GM21526 (cell line): ENCODE measurements around the gene SIRPA.

ENCODE experiments used
- ATAC-seq: cut with Tn5 transposase; IDR thresholded peaks from one replicate; pipeline ENCODE4 v1.9.1; 2021; ENCODE audit warnings: moderate library complexity; ENCODE audit not compliant: unreplicated experiment, low FRiP score

The SIRPA gene

GRCh38 chr20:1885940-1886693, 9.1 kb upstream of the SIRPA start:
- ATAC-seq = no peak

DNA sequence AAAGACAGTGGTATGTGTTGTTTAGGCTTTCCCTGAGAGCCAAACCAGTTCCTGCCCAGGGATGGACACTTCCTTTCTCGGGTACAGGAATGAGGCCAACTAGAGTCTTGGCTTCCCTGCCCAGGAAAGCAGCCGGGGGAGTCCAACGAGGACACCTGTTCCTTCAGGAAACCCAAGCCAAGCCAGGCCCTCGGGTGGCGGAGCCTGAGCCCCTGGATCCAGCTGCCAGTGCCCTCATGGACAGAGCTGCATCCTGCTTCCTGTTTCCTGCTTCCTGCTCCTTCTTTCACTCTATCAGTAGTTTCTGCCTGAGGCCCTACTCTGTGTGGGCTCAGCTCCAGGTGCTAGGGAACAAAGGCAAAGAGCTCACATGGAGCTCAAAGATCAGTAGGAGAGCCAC, 7.9 kb upstream of the SIRPA start:
- ATAC-seq = no peak

- ATAC-seq = no peak
These were observed 7.5 kb upstream of the SIRPA start for GRCh38 chr20:1887756-1888155.

- no peak for ATAC-seq
These were observed 6.3 kb upstream of the SIRPA start for GRCh38 chr20:1888796-1889463.

DNA sequence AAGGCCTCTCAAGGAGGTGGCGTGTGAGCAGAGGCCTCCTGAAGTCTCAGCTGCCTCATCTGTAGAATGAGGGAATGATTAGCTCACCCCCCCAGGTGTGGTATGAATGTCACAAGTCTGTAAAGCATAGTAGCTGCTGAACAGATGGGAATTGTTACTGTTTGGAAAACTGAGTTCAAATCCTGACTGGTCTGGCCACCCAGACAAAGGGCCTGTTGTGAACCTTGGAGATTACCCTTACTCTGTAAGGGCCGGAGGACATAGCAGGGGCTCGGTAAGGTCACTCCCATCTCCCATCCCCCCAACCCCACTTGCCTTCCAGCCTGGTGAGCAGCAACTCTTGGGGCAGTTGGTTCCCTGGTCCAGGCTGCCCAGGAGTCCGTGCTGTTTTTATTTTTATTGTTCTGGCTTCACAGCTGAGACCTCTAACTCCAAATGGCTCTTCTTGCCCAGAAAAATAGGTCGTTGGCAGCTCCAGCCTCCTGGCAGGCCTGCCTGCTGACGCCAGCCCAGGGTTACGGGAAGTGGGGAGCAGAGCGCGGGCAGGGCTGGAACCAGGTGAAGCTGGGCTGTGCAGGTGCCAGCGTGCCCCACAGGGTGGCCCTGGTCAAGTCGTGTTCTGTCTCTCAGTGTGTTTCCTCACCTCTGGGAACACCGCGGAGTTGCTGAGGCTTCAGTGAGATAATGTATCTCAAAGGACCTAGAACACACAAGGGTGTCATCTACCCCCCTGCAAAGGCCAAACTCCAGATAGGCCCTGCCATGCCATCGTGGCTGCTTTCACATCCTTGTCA, 4.5 kb upstream of the SIRPA start:
- no peak for ATAC-seq

- no peak for ATAC-seq
These were observed 3.7 kb upstream of the SIRPA start for GRCh38 chr20:1891263-1892118.

GRCh38 chr20:1892119-1892385, 3.2 kb upstream of the SIRPA start:
- no peak for ATAC-seq

GRCh38 chr20:1893721-1894470, 1.3 kb upstream of the SIRPA start:
- no peak for ATAC-seq

- ATAC-seq = no peak
These were observed 696 bp upstream of the SIRPA start for GRCh38 chr20:1894471-1894950.

DNA sequence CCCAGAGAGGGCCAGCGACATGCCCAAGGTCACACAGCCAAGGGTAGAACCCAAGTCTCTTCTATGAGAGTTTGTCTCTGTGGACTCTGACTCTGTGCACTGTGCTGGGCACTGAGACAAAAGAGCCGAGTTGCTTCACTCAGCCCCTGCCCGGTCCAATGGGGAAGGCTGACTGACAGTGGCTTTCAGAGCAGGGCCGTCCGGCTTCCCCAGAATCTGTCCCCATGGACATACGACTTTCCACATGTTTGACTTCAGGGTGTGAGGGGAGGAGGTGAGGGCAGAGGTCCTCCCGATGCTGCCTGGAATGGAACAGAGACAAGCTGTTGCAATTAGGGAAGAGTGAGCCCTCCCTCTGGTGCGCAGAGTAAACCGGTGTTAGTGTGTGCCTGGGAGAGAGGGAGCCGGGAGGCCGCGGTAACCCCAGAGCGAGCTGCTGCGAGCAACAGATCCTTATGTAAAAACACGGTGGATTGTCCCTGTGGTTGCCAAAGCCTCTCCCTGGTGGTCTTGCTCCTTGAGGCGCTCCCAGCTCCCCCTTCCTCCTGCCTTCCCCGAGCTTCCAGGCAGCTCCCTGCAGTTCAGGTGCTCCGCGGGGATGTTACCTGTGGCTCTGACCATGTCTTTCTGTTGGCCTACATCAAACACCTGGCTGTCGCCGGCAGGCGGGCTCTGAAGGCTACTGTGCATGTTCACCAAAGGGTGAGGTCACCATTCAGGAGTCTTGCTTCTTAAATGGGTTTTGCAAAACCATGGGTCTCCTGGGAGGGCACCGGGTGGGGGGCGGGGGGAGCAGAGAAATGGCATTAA, 672 bp downstream of the SIRPA start:
- no peak for ATAC-seq

- no peak for ATAC-seq
These were observed 1.5 kb downstream of the SIRPA start for GRCh38 chr20:1896484-1897258.

DNA sequence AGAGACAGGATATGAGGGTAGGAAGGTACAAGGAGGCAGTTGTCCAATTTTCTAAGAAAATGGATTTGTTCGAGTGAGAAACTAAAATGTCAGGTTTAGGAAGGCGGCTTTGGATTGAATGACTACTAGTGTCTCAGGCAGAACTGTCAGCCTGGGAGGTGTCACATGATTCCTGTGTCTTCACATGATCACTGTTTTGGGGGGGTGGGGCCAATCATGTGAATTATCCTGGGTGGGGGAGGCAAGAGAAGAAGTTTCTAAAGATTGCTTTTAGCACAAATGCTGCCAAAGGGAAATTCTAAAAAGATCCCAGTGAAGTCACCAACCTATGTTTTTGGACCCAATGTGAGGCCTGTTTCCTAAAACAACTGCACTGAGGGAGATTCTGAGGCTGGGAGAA, 2.3 kb downstream of the SIRPA start:
- ATAC-seq = no peak

DNA sequence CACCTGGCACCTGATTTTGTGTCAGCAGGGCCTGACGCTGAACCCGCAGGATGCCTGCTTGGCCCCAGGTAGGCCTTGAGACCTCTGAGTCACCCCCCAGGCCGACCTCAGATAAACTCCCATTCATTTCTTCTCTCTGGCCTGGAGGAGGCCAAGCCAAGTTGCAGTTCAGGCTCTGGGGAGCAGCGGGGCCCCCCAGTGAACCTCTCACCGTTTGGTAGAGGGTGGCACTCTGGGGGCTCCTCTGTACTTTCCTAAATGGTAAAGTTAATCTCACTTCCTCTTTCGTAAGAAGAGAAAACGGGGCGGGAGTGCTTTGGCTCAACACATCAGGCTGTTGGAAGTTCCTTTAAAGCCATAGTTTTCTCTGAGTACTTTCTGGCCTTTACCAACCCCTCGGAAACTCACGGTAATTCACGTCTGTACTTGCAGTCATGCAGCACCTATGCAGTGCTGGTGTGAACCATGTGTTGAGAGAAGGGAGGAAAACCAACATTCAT, 2.8 kb downstream of the SIRPA start:
- peak; percentile 64 for ATAC-seq

DNA sequence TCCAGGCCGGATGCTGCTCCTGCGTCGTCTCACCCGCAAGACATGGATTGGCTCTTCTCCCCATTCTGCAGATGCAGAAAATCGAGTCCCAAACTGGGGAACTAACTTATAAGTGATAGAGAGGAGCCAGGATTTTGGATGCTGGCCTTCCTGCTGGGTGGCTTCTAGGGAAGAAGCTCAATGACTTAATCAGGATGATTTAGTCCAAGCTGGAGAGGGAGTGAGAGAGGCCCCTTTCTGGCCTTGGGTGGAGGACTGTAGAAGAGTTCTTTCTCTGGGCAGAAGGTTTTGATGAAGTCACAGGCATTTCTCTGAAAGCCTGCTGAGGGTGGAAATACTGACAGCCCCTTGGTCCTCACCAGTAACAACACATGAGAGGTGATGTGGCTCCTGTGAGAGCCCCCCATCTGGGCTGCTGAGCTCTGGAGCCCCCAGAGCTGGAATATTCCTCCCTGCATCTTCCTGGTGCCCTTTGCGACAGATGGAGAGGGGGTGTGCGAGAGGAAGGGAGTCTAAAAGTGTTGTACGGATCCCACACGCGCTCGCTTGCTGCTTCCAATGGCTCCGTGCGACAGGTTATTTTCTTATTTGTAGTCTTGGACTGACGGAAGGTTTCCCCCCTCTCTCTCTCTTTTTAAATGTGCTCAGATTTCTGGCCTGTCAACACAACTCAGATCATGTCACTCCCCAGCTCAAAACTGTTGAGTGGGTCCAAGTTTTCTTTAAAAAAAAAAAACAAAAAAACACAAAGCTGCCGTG, 3.5 kb downstream of the SIRPA start:
- ATAC-seq = no peak

GRCh38 chr20:1899241-1899525, 4.0 kb downstream of the SIRPA start:
- no peak for ATAC-seq

DNA sequence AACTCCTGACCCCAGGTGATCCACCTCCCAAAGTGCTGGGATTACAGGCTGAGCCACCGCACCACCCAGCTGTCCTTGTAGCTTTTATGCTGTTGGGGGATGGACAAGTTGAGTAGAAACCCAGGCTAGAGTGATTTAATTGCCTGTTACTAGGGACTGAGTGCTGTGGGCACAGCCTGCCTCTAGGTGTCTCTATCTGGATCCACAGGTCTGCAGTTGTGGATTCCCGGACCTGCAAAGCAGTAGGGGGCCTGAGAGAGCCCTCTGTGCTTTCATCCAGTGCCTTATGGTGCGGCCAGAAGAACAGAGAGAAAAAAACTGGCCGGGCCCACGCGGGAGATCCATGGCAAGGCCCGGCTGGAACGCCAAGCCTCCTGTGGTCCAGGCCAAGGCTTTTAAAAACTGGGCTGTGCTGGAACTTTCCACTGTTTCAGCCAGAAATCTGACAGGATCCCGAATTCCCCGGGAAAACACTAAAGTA, 5.2 kb downstream of the SIRPA start:
- no peak for ATAC-seq

DNA sequence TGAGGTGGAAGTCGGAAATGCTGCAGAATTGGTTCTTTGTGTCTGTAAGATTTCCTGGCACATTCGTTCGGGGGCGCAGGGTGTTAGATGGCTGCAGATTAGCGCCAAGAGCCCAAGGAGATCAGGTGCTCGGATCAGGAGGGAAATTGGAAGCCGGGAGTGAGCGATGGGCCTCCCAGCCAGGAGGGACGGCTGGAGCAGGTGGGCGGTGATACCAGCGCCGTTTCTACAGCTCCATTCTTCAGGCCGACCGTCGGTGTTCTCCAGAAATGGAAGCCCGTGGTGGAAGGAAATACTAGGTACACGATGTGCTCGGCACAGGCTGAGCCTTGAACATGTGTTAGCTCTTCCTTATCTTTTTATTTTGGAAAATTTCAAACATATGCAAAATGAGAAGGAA, 6.5 kb downstream of the SIRPA start:
- no peak for ATAC-seq

- no peak for ATAC-seq
These were observed 7.0 kb downstream of the SIRPA start for GRCh38 chr20:1902188-1902587.
